GM19240 (cell line): ENCODE results near the gene GPRC5C.

Experiments
- DNase-seq: peaks from one replicate; pipeline ENCODE4 v3.0.0; 2011; ENCODE audit warnings: low spot score; ENCODE audit not compliant: insufficient read length

GPRC5C gene

DNA sequence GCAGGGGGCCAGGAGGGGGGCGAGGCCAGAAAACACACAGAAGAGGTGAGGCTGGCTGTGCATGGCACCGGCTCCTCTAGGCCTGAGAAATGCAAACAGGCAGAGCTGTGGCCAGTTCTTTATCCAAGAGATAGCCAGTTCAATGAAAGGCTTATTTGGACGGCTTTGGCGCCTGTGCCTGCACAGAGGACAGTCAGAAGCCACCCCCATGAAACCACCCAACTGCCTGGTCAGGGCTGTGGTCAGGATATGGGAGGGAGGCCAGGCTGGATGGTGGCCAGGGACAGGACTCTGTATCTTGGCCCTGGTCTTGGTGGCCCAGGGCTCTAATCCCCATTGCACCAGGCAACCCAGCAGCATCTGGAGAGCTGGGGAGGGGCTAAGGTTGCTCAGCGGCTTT, 24.5 kb upstream of the GPRC5C start:
- no peak for DNase-seq

DNA sequence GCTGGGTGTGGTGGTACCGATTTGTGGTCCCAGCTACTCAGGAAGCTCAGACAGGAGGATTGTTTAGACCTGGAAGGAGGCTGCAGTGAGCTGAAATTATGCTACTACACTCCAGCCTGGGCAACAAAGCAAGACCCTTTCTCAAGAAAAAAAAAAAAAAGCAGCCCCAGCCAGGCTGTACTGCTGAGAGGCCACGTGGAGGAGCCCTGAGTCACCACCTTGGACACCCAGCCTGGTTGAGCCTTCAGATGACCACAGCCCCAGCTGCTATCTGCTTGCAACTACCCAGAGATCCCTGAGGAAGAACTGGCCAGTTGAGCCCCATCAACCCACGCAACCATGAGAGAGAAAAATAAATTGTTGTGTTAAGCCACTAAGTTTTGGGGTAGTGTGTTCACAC, 23.6 kb upstream of the GPRC5C start:
- no peak for DNase-seq

- no peak for DNase-seq
Observed at GRCh38 chr17:74408815-74409214, 23.1 kb upstream of the GPRC5C start.

DNA sequence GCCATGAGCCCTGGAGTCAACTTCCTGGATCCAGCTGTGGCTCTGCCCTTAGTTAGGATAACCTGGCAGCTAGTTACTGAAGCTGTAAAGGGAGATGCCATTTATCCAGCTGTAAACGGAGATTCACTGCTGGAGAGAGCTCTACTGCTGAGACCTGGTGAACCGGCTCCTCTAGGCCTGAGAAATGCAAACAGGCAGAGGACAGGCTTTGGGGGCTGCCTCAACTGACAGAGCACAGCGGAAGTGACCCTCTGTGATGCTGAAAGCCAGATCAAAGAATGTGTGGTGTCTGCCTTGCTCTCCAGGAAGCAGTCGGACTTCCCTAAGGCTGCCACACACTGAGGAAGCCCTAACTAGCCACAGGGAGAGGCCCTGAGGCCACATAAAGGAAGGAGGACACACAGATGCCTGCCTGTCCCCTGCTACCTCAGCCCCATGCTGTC, 21.9 kb upstream of the GPRC5C start:
- no peak for DNase-seq

GRCh38 chr17:74412581-74412980, 19.3 kb upstream of the GPRC5C start:
- no peak for DNase-seq

DNA sequence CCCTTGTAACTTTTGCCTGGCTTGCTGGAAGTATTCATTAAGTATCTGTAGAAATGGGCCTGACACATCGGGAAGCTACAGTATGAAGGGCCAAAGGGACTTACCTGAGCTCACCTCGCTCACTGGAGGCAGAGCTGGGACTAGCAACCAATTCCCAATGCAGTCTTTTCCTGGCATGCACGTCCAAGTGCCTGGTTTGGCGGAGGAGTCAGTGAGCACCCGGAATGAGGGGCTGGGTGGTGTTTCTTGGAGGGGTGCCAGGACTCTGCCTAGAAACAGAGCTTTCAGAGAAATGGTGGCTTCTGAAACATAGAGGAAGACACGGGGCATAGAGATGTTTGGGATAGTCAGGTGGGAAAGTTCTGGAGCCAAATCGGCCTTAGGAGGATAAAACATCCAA, 18.4 kb upstream of the GPRC5C start:
- no peak for DNase-seq

DNA sequence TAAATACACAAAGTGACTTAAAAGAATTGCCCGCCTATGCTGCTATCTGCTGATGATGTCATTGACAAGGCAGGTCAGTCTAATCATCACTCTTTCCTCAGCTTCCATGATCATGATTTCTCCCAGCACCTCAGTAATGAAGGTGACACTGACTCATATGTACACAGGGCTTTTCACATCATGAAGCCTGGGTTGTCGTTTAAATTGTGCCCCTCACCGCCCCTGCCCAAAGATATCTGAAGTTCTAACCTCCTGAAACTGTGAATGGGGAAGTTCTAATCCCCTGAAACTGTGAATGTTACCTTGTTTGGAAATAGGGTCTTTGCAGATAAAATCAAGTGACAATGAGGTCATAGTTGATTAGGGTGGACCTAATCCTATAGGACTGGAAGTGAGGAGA, 17.4 kb upstream of the GPRC5C start:
- DNase-seq: no peak

- no peak for DNase-seq
Observed at GRCh38 chr17:74415608-74416396, 16.1 kb upstream of the GPRC5C start.

DNA sequence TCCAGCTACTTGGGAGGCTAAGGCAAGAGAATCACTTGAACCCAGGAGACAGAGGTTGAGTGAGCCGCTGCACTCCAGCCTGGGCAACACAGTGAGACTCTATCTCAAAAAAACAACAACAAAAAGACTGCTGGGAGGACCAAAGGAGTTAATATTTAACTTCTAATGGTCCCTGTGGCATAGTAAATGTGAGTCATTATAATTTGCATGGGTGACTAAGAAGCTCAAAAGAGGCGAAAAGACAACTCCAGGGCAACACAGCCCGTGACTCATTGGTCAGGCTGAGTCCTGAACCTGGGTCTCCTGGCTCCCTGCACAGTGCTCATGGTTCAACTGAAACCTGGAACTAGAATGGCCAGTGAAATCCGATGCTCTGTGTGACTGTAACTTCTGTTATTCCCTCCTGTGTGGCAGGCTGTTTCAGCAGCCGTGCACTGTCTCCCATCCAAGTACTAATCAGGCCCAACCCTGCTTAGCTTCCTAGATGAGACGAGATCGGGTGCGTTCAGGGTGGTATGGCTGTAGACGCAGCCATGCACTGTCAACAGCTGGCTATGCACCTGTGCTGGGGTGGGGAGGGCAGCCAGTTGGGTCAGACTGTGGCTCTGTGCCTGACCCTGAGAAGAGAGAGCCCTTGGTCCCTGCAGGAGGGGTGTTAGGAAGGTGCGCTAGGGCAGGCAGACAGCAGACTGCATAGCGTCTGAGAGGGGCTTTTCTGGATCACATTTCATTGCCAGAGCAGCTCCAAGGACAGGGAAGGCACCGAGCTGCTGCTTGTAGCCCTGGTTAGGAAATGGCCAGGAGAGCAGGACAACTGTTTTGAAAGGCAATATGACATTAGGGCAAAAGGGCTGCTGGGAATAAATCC, 14.5 kb upstream of the GPRC5C start:
- DNase-seq: peak; percentile 54

DNA sequence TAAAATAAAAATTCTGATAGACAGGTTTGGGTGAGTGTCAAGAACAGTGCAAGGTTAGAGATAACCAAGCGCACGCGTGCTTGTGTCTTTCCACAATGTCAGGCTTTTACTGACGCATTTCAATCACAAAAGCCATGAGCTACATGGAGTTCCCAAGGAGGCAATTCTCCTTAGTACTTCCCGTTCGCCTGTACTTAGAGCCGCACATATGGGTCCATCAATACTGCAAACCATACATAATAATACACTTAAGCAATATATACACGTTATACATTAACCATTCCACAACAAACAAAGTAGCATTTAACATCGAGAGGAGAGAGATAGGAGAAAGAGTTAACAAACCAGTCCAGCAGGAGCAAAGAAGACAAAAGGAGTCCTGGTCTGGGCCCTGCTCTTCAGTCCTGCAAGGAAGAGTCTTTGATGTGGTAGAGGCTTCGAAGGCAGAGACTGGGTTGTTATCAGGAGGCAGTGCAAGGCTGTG, 11.9 kb upstream of the GPRC5C start:
- no peak for DNase-seq

GRCh38 chr17:74424117-74424516, 7.8 kb upstream of the GPRC5C start:
- no peak for DNase-seq

DNA sequence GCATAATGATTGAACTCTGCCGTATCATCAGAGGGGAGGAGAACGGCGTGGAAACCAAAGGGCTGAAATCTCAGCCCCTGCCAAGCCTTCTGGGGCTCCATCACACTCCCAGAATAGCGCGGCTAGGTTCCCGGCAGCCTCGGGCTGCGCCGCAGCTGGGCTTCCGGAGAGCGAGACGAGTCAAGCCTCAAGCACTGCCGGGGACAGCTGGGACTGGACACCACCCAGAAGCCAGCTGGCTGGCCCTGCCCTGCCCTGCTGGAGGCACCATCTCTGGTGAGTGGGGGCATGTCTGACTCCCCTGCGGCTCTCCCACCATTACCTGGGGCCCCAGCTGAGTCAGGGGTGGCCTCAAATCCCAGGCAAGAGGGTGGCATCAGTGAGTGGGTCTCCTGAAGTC, 7.2 kb upstream of the GPRC5C start:
- DNase-seq: no peak

DNA sequence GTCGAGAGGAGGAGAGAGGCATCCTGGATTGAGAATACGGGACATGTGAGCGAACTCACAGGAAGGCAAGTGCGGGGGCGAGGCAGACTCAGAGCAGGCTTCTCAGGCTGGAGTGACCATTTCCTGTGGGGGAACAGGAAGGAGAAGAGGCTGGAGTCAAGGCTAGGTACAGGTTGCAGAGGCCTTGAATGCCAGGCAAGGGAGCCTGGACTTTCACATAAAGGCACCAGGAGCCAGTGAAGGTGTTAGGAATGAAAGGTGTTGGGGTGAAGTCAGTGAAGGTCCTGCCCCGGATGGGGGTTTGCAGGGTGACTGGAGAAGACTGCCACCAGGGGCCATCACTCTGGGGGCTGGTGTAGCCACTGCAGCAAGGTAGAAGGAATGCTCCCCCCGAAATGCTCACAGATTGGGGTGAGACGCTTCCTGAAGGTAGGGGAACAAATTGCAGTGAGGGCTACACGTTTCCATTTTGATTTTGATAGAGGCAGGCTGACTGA, 5.3 kb upstream of the GPRC5C start:
- DNase-seq: no peak

DNA sequence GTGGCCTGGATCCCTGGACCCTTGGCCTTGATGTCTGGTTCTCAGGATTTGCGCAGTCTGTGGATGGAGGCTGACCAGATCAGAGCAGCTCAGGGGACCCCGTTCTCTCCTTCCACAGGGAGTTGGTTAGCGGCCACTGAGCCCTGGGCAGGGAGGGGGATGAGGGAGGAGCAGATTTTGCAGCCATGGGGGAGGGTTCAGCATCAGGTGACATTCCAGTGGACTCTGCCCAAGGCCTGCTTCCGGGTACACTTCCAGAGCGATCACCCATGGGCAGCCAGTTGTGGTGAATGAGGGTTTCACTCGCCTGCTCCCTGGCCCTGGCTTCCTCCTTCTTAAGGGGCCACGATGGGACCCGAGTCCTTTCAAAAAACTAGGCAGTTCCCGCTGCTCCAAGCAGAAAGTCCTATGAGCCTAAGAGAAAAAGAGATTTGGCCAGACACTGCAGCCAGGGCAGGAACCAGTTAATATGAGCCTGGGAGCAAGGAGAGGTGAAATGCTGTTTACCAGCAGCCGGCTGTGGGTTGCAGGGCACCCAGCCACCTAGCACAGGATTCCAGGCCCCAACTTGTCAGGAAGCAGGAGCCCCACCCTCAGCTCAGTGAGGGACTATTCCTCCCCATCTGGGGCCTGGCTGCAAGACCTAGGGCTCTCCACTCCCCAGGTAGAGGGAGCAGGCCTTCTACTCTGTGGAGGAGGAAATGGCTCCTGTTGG, 4.7 kb upstream of the GPRC5C start:
- no peak for DNase-seq

DNA sequence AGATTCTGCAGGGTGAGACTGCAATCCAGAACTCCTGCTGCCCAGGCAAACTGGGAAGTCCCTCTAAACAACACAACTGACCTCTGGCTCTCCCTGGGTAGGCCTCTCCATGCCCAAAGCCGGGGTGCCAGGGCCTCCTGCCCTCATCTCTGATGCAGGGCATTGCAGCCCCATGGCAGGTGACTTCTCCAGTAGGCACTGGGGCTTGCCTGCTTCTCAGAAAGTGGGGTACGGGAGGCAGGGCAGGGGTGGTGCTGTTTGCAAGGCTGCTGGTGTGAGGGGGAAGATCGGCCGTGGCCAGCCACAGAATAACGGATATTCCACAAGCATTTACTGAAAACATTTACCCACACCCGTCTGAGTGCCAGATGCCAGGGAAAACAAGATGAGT, 4.1 kb upstream of the GPRC5C start:
- no peak for DNase-seq

- no peak for DNase-seq
Observed at GRCh38 chr17:74429604-74430384, 2.1 kb upstream of the GPRC5C start.

GRCh38 chr17:74430385-74430705, 1.5 kb upstream of the GPRC5C start:
- DNase-seq: no peak

GRCh38 chr17:74430706-74431567, 951 bp upstream of the GPRC5C start:
- no peak for DNase-seq

DNA sequence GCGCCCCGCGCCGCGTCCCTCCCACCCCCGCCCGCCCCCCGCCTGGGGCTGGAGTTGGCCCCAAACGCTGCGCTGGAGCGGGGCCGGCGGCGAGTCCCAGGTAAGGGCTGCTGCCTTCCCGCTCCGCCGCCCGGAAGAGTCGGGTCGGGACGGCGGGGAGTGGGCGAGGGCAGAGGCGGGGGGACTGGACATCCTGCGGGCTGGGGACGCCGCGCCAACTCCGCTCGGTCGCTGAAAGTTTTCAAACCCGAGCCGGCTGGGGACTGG, 469 bp downstream of the GPRC5C start:
- no peak for DNase-seq

GRCh38 chr17:74432766-74433391, 991 bp downstream of the GPRC5C start:
- DNase-seq: no peak
